ENCODE data around the gene FAM107A. TPM values are rescaled to one million over a fixed set of nuclear protein-coding genes. Genes with fewer than 3 reads are reported as not detected.

The FAM107A gene
- polyA plus RNA-seq, 1 donor (not counting 4 experiments of a cell fraction or from before 2014, with no cell fraction given) = not detected

GRCh38 chr3:58526515-58526957, 50.7 kb downstream of the FAM107A start:
- no peaks in the 10 kb centered on the region for H3K79me2 ChIP-seq (ENCODE audit: control insufficient read depth, insufficient read depth, low read length)
- H3K9me1 ChIP-seq (ENCODE audit: control insufficient read depth, extremely low read depth, insufficient read depth, low read length) = no peaks in the 10 kb centered on the region
- H3K36me3 ChIP-seq (ENCODE audit: control insufficient read depth in 2 of 2, extremely low read depth in 1 of 2, insufficient read depth in 2 of 2, low read length in 2 of 2) = no peaks in the 10 kb centered on the region
- H4K20me1 ChIP-seq (ENCODE audit: control insufficient read depth, extremely low read depth, insufficient read depth, low read length) = no peaks in the 10 kb centered on the region
- H2AFZ ChIP-seq (ENCODE audit: control insufficient read depth, low read length) = no peak overlapping the region
- H3K9me3 ChIP-seq (ENCODE audit: control insufficient read depth, low read depth, low read length) = no peaks in the 10 kb centered on the region
- peak; percentile 74 for DNase-seq (ENCODE audit: low read depth, low spot score)
- no peak overlapping the region for H3K9ac ChIP-seq (ENCODE audit: control insufficient read depth, extremely low read depth, insufficient read depth, low read length)
- H3K4me2 ChIP-seq (ENCODE audit: control insufficient read depth, extremely low read depth, insufficient read depth, low read depth, low read length) = peak overlapping the region; percentile 11
- H3K4me3 ChIP-seq (ENCODE audit: control insufficient read depth in 2 of 3, extremely low read depth in 1 of 3, insufficient read depth in 2 of 3, low read depth in 1 of 3, low read length in 3 of 3) = no peak overlapping the region
- FAIRE-seq = peak; percentile 96
- dilution Hi-C loops (cut with MboI; ENCODE audit: extremely low pct_ligation_motif_present, low sequenced_read_pairs) = no loop called here
- no peak overlapping the region for H3K27ac ChIP-seq (ENCODE audit: control insufficient read depth, insufficient read depth, low read length)
- no peaks in the 10 kb centered on the region for H3K27me3 ChIP-seq (ENCODE audit: control insufficient read depth, extremely low read depth, insufficient read depth, low read length)
- H3K4me1 ChIP-seq (ENCODE audit: control insufficient read depth, extremely low read depth, insufficient read depth, low read length) = peaks cover 19% of the 10 kb centered on the region
- TF ChIP-seq EZH2 (IDR thresholded peaks at IDR 0.05; ENCODE audit: low read length) = no peak
- TF ChIP-seq CTCF (optimal IDR thresholded peaks at IDR 0.05 in 1 of 3, IDR thresholded peaks at IDR 0.05 in 1 of 3, conservative IDR thresholded peaks at IDR 0.05 in 1 of 3; ENCODE audit: extremely low read depth in 1 of 3, insufficient read depth in 2 of 3, low read length in 3 of 3) = no peak

DNA sequence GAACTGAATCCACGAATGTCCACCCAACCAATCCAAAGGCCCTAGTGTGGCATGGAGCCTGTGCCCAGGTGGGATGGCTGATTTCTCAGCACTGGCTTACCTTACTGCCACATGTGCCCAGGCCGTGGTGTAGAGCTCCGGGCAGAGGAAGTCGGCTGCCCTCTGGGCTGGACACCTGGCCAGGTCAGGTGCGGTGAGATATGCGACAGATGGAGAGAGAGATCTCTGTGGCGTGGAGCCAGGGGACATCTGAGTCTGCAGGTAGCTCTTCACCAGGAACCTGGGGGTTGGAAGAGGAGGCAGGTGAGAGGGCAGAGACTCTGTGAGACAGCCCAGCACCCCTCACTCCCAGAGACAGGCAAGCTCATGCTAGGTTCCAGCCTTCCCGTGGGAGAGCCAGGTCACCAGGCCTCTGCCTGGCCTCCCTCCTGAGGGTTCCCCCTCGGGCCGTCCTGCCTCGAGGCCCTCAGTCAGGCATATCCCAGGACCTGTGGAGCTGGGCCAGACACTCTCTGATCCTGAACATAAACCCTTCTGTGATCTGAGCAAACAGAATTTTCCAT, 52.8 kb downstream of the FAM107A start:
- DNase-seq (ENCODE audit: low read depth, low spot score) (no peak), FAIRE-seq (no peak)
- Histone ChIP-seq H4K20me1 (ENCODE audit: control insufficient read depth, extremely low read depth, insufficient read depth, low read length) (no peaks in the 10 kb centered on the region), H3K27ac (ENCODE audit: control insufficient read depth, insufficient read depth, low read length) (no peak overlapping the region), H3K4me1 (ENCODE audit: control insufficient read depth, extremely low read depth, insufficient read depth, low read length) (peaks cover 19% of the 10 kb centered on the region), H3K4me2 (ENCODE audit: control insufficient read depth, extremely low read depth, insufficient read depth, low read depth, low read length) (no peak overlapping the region), H3K9me3 (ENCODE audit: control insufficient read depth, low read depth, low read length) (no peaks in the 10 kb centered on the region), H3K9me1 (ENCODE audit: control insufficient read depth, extremely low read depth, insufficient read depth, low read length) (no peaks in the 10 kb centered on the region), H2AFZ (ENCODE audit: control insufficient read depth, low read length) (no peak overlapping the region), H3K9ac (ENCODE audit: control insufficient read depth, extremely low read depth, insufficient read depth, low read length) (no peak overlapping the region), H3K4me3 (ENCODE audit: control insufficient read depth in 2 of 3, extremely low read depth in 1 of 3, insufficient read depth in 2 of 3, low read depth in 1 of 3, low read length in 3 of 3) (no peak overlapping the region), H3K36me3 (ENCODE audit: control insufficient read depth in 2 of 2, extremely low read depth in 1 of 2, insufficient read depth in 2 of 2, low read length in 2 of 2) (no peaks in the 10 kb centered on the region), H3K79me2 (ENCODE audit: control insufficient read depth, insufficient read depth, low read length) (no peaks in the 10 kb centered on the region), H3K27me3 (ENCODE audit: control insufficient read depth, extremely low read depth, insufficient read depth, low read length) (no peaks in the 10 kb centered on the region)
- dilution Hi-C loops (cut with MboI; ENCODE audit: extremely low pct_ligation_motif_present, low sequenced_read_pairs) = no loop called here
- TF ChIP-seq CTCF (optimal IDR thresholded peaks at IDR 0.05 in 1 of 3, IDR thresholded peaks at IDR 0.05 in 1 of 3, conservative IDR thresholded peaks at IDR 0.05 in 1 of 3; ENCODE audit: extremely low read depth in 1 of 3, insufficient read depth in 2 of 3, low read length in 3 of 3) (no peak), EZH2 (IDR thresholded peaks at IDR 0.05; ENCODE audit: low read length) (no peak)
